Type B pancreatic cell (in vitro differentiated cells): ENCODE results near the gene DNER. TPM values are rescaled to one million over a fixed set of nuclear protein-coding genes. Genes with fewer than 3 reads are reported as not detected.

Source experiments
- DNase-seq: peaks from one replicate; pipeline ENCODE4 v3.0.0; 2021; ENCODE audit warnings: mixed read lengths; ENCODE audit not compliant: unreplicated experiment; ENCODE audit errors: extremely low spot score
- H3K27ac Mint-ChIP-seq: 2 replicates; pipeline ENCODE4 v1.8.0; 2021; ENCODE audit warnings: mild to moderate bottlenecking, mixed read lengths
- H3K27me3 Mint-ChIP-seq: 2 replicates; pipeline ENCODE4 v1.8.0; 2021; ENCODE audit warnings: mixed read lengths
- H3K36me3 Mint-ChIP-seq: 2 replicates; pipeline ENCODE4 v1.8.0; 2021; ENCODE audit warnings: mixed read lengths
- H3K4me1 Mint-ChIP-seq: one replicate; pipeline ENCODE4 v1.8.0; 2021; ENCODE audit warnings: mixed read lengths; ENCODE audit not compliant: unreplicated experiment
- H3K4me3 Mint-ChIP-seq: 2 replicates; pipeline ENCODE4 v1.8.0; 2021; ENCODE audit warnings: mild to moderate bottlenecking, mixed read lengths
- H3K9me3 Mint-ChIP-seq: 2 replicates; pipeline ENCODE4 v1.8.0; 2021; ENCODE audit warnings: mixed read lengths
- total RNA-seq: library from RNA; stranded (reverse); gene quantifications from 2 replicates; pipeline ENCODE4 v1.2.1, GENCODE V29; 2021; ENCODE audit warnings: low replicate concordance
- TF ChIP-seq, protein P1 (sequence below): fragments of 200-600 bp; sonication (generic); conservative IDR thresholded peaks from 2 replicates; pipeline ENCODE4 v1.5.0; 2021; ENCODE audit warnings: antibody characterized with exemption, mild to moderate bottlenecking

DNER gene
- total RNA-seq, 1 donor from 2014 or later: 15.9 TPM

- Mint-ChIP-seq H3K4me3 (no peak overlapping the region), H3K9me3 (peaks cover 6% of the 10 kb centered on the region), H3K27ac (no peak overlapping the region), H3K36me3 (no peaks in the 10 kb centered on the region), H3K4me1 (no peaks in the 10 kb centered on the region), H3K27me3 (no peaks in the 10 kb centered on the region)
- TF ChIP-seq, protein P1, sequence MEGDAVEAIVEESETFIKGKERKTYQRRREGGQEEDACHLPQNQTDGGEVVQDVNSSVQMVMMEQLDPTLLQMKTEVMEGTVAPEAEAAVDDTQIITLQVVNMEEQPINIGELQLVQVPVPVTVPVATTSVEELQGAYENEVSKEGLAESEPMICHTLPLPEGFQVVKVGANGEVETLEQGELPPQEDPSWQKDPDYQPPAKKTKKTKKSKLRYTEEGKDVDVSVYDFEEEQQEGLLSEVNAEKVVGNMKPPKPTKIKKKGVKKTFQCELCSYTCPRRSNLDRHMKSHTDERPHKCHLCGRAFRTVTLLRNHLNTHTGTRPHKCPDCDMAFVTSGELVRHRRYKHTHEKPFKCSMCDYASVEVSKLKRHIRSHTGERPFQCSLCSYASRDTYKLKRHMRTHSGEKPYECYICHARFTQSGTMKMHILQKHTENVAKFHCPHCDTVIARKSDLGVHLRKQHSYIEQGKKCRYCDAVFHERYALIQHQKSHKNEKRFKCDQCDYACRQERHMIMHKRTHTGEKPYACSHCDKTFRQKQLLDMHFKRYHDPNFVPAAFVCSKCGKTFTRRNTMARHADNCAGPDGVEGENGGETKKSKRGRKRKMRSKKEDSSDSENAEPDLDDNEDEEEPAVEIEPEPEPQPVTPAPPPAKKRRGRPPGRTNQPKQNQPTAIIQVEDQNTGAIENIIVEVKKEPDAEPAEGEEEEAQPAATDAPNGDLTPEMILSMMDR: no peak
- DNase-seq: no peak
Measured at GRCh38 chr2:229486673-229487072, 227.7 kb downstream of the DNER start.

- peaks cover 6% of the 10 kb centered on the region for H3K9me3 Mint-ChIP-seq
- H3K4me3 Mint-ChIP-seq: no peak overlapping the region
- TF ChIP-seq, protein P1: no peak
- H3K36me3 Mint-ChIP-seq: no peaks in the 10 kb centered on the region
- no peaks in the 10 kb centered on the region for H3K27me3 Mint-ChIP-seq
- H3K4me1 Mint-ChIP-seq: no peaks in the 10 kb centered on the region
- H3K27ac Mint-ChIP-seq: no peak overlapping the region
- no peak for DNase-seq
Measured at GRCh38 chr2:229485857-229486256, 228.5 kb downstream of the DNER start.

DNA sequence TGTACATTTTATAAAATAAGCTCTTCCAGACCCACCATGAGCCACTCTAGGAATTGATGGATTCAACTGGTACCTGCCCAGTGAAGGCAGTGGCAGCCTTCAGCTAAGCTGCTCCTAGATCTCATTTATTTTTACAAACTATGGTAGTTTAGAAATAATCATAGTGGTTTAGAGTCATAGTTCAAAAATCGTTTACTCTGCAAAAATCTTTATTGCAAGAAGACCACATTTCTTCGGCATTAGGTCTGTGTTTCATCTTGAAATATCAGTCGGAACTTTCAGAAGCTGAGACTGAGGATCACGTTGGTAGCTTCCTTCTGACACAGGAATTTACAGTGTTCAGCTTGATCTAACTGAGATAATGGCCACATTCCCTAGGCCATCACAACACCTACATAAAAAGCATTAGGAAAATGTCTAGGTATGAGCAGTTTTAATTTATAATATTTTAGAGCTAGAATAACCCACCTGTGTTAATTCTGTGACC, 237.0 kb downstream of the DNER start:
- Mint-ChIP-seq H3K9me3 (no peaks in the 10 kb centered on the region), H3K36me3 (no peaks in the 10 kb centered on the region), H3K27me3 (no peaks in the 10 kb centered on the region), H3K4me1 (no peaks in the 10 kb centered on the region), H3K27ac (no peak overlapping the region), H3K4me3 (no peak overlapping the region)
- DNase-seq: no peak
- TF ChIP-seq, protein P1: no peak

DNA sequence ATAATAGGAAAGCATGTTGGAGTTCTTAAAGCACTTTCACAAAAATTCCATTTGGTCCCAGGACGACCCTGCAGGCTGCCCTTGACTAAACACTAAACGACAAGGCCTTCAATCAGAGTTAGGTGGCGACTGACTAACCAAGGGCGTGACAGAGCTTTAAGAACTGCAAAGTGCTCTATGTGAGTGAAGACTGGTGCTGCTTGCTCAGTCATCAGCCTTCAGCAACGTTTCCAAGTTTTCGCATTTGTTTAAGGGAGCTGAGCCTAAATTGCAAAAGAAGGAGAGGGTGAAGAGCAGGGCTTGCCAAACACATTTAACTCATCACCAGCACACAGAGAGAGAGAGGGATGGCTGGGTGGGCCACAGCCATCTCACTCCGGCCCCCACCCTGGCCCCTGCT, 238.6 kb downstream of the DNER start:
- H3K27ac Mint-ChIP-seq: no peak overlapping the region
- TF ChIP-seq, protein P1: no peak
- H3K9me3 Mint-ChIP-seq: no peaks in the 10 kb centered on the region

GRCh38 chr2:229474125-229474524, 240.2 kb downstream of the DNER start:
- Mint-ChIP-seq H3K27me3 (no peaks in the 10 kb centered on the region), H3K9me3 (no peaks in the 10 kb centered on the region), H3K36me3 (no peaks in the 10 kb centered on the region), H3K4me1 (no peaks in the 10 kb centered on the region), H3K27ac (no peak overlapping the region), H3K4me3 (no peak overlapping the region)
- TF ChIP-seq, protein P1: no peak
- DNase-seq: no peak

More for the DNA sequence above, 238.6 kb downstream of the DNER start:
- no peak for DNase-seq
- H3K4me1 Mint-ChIP-seq: no peaks in the 10 kb centered on the region
- H3K27me3 Mint-ChIP-seq: no peaks in the 10 kb centered on the region
- H3K4me3 Mint-ChIP-seq: no peak overlapping the region
- H3K36me3 Mint-ChIP-seq: no peaks in the 10 kb centered on the region

DNA sequence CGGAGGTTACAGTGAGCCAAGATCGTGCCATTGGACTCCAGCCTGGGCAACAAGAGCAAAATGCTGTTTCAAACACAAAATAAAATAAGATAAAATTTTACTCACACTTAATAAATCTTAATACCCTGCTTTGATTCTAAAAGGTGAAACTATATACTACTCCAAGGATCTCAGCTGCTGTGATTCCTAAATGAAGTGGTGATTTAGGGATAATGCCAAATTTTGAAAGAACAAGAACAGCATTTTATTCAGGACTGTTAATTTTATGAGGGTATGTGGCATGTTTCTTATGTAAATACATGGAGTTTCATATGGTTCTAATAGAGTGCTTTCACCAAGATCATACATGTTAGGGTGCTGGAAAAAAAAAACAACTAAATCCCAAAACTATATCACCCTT, 243.6 kb downstream of the DNER start:
- peaks cover 9% of the 10 kb centered on the region for H3K4me1 Mint-ChIP-seq
- DNase-seq: no peak
- no peaks in the 10 kb centered on the region for H3K27me3 Mint-ChIP-seq
- no peaks in the 10 kb centered on the region for H3K9me3 Mint-ChIP-seq
- no peaks in the 10 kb centered on the region for H3K36me3 Mint-ChIP-seq
- TF ChIP-seq, protein P1: no peak
- no peak overlapping the region for H3K4me3 Mint-ChIP-seq
- no peak overlapping the region for H3K27ac Mint-ChIP-seq
